Endothelial cell of umbilical vein (primary cell): ENCODE measurements around the gene BCO2.

Source experiments
- FOS ChIP-seq: IDR thresholded peaks from 2 replicates; pipeline ENCODE4 v1.6.1; 2011; ENCODE audit warnings: mild to moderate bottlenecking, low read length, moderate library complexity, borderline replicate concordance; ENCODE audit not compliant: insufficient read depth
- JUN ChIP-seq: IDR thresholded peaks from 2 replicates; pipeline ENCODE4 v1.6.1; 2011; ENCODE audit warnings: borderline replicate concordance, low read depth; ENCODE audit not compliant: insufficient read length, insufficient read depth
- MYC ChIP-seq: IDR thresholded peaks from one replicate; pipeline ENCODE4 v1.6.1; 2011; ENCODE audit warnings: mild to moderate bottlenecking, low read depth, low read length
- POLR2A ChIP-seq: IDR thresholded peaks from 2 replicates; pipeline ENCODE4 v1.6.1; 2012; ENCODE audit warnings: low read depth, mild to moderate bottlenecking, control low read depth, low read length
- POLR2AphosphoS5 ChIP-seq: IDR thresholded peaks from 2 replicates; pipeline ENCODE4 v1.6.1; 2012; ENCODE audit warnings: low read depth, mild to moderate bottlenecking, control low read depth, low read length, moderate library complexity; ENCODE audit not compliant: insufficient read depth
- TF ChIP-seq, protein P1 (sequence below), 2 donors: IDR thresholded peaks; 1 replicate in 1 of 2; 2 replicates in 1 of 2; pipeline ENCODE4 v1.5.1; 2011; ENCODE audit warnings: low read length in 2 of 2, mild to moderate bottlenecking in 2 of 2, moderate library complexity in 2 of 2, control low read depth in 1 of 2, inconsistent platforms in 1 of 2, low read depth in 1 of 2; ENCODE audit not compliant: insufficient read depth in 1 of 2; ENCODE audit errors: extremely low read depth in 1 of 2
- TF ChIP-seq, protein P2 (sequence below): IDR thresholded peaks from 2 replicates; pipeline ENCODE4 v1.6.1; 2011; ENCODE audit not compliant: insufficient read depth, insufficient read length

DNA sequence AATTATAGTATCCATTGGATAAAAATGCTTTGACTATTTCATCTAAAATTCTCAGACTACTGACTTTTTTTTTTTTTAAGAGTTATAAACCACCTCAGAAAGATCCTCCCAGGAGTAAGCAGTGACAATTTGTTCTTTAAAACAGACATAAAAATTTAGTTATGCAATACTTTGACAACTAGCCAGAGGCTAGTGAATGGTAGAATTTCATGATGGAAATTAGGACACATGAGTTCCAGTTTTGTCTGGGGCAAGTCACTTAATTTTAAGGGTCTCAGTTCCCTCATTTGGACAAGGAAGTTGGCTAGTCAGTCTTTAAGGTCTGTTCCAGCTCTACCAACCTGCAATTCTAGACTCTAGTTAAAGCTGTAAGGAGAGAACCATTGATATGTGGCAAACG is 14.3 kb upstream of the BCO2 start:
- TF ChIP-seq, protein P1, sequence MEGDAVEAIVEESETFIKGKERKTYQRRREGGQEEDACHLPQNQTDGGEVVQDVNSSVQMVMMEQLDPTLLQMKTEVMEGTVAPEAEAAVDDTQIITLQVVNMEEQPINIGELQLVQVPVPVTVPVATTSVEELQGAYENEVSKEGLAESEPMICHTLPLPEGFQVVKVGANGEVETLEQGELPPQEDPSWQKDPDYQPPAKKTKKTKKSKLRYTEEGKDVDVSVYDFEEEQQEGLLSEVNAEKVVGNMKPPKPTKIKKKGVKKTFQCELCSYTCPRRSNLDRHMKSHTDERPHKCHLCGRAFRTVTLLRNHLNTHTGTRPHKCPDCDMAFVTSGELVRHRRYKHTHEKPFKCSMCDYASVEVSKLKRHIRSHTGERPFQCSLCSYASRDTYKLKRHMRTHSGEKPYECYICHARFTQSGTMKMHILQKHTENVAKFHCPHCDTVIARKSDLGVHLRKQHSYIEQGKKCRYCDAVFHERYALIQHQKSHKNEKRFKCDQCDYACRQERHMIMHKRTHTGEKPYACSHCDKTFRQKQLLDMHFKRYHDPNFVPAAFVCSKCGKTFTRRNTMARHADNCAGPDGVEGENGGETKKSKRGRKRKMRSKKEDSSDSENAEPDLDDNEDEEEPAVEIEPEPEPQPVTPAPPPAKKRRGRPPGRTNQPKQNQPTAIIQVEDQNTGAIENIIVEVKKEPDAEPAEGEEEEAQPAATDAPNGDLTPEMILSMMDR (IDR thresholded peaks at IDR 0.05; ENCODE audit: extremely low read depth in 1 of 2, insufficient read depth in 1 of 2, low read depth in 1 of 2, low read length in 2 of 2) = no peak
- no peak for TF ChIP-seq POLR2A
- TF ChIP-seq, protein P2, sequence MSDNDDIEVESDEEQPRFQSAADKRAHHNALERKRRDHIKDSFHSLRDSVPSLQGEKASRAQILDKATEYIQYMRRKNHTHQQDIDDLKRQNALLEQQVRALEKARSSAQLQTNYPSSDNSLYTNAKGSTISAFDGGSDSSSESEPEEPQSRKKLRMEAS = no peak
- TF ChIP-seq MYC = no peak
- no peak for TF ChIP-seq POLR2AphosphoS5
- no peak for TF ChIP-seq FOS
- no peak for TF ChIP-seq JUN
